ENCODE measurements around the gene LRRC3. TPM values are rescaled to one million over a fixed set of nuclear protein-coding genes. Genes with fewer than 3 reads are reported as not detected.

The LRRC3 gene
- total and polyA plus RNA-seq, 12 donors = 0.67 to 3.2 (median 1.9) TPM

DNA sequence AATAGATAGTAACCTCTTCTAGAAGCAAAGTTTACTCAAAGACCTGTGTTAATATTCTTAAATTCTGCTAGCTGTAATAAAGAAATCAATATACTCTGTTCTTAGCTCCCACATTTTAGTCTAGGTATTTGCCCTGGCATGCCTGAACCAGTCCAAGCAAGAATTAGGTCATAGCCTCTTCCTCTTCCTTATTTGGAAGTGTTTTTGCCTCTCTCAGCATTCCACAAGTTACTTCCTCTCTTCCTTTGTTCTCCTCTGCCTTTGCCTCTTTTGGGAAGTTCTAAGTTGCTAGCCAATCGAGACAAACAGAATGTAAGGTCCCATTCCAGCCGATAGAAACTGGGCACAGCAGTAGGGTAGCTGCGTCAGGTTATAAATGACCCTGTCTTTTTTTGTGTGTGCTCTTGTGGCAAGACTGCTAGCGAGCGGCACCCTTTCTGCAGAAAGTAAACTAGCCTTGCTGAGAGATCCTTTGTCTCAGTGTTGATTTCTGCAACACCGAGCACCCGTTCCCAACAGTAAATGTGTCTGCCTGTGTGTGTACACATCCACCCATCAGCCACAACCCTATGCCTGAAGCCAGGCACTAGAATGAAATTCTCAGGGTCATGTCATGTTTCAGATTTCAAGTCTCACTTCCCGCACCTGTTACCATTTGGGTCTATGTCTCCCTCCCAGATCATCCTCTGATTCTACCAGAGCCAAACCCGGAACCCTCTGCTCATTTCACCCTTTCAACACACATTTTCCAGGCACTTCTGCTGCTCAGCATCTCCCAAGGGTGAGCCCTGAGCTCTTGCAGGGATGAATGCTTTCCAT, 37.5 kb downstream of the LRRC3 start:
- intact Hi-C loops (cut with DNase I) = no loop called here
- Histone ChIP-seq H3K4me3 (no peak overlapping the region), H3K27me3 (no peaks in the 10 kb centered on the region), H3K9me3 (replicated peaks in 1 of 3) (no peaks in the 10 kb centered on the region), H3K4me1 (replicated peaks in 1 of 2) (no peaks in the 10 kb centered on the region), H3K36me3 (replicated peaks in 1 of 2) (no peaks in the 10 kb centered on the region), H3K27ac (no peak overlapping the region)
- DNase-seq = no peak
- WGBS, 4 donors = 77 to 86% (median 82%) methylated on average over 9 of the region's 9 CpGs
- TF ChIP-seq, protein P1, sequence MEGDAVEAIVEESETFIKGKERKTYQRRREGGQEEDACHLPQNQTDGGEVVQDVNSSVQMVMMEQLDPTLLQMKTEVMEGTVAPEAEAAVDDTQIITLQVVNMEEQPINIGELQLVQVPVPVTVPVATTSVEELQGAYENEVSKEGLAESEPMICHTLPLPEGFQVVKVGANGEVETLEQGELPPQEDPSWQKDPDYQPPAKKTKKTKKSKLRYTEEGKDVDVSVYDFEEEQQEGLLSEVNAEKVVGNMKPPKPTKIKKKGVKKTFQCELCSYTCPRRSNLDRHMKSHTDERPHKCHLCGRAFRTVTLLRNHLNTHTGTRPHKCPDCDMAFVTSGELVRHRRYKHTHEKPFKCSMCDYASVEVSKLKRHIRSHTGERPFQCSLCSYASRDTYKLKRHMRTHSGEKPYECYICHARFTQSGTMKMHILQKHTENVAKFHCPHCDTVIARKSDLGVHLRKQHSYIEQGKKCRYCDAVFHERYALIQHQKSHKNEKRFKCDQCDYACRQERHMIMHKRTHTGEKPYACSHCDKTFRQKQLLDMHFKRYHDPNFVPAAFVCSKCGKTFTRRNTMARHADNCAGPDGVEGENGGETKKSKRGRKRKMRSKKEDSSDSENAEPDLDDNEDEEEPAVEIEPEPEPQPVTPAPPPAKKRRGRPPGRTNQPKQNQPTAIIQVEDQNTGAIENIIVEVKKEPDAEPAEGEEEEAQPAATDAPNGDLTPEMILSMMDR (IDR thresholded peaks at IDR 0.05) = no peak
- no peak for TF ChIP-seq POLR2A (IDR thresholded peaks at IDR 0.05)

DNA sequence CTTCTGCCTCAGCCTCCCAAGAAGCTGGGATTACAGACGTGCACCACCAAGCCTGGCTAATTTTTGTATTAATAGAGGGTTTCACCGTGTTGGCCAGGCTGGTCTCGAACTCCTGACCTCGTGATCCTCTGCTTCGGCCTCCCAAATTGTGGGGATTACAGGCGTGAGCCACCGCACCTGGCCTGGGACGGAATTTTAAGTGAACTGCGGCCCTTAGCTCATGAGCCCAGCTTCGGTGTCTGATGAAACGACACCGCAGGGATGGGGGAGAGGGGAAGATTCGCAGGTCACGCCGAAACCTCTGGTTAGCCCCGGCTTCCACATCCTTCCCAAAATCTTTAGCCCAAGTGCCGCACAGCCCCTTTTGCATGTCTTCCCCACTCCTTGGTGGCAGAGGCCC, 39.1 kb downstream of the LRRC3 start:
- intact Hi-C loops (cut with DNase I) = no loop called here
- WGBS, 4 donors = 79 to 92% (median 87%) methylated on average over 15 to 17 of the region's 17 CpGs
- Histone ChIP-seq H3K4me3 (no peak overlapping the region), H3K4me1 (replicated peaks in 1 of 2) (no peaks in the 10 kb centered on the region), H3K36me3 (replicated peaks in 1 of 2) (no peaks in the 10 kb centered on the region), H3K27ac (no peak overlapping the region), H3K9me3 (replicated peaks in 1 of 3) (no peaks in the 10 kb centered on the region), H3K27me3 (peaks cover 7% of the 10 kb centered on the region)
- DNase-seq = no peak
- TF ChIP-seq, protein P1 (IDR thresholded peaks at IDR 0.05) = no peak
- no peak for TF ChIP-seq POLR2A (IDR thresholded peaks at IDR 0.05)

DNA sequence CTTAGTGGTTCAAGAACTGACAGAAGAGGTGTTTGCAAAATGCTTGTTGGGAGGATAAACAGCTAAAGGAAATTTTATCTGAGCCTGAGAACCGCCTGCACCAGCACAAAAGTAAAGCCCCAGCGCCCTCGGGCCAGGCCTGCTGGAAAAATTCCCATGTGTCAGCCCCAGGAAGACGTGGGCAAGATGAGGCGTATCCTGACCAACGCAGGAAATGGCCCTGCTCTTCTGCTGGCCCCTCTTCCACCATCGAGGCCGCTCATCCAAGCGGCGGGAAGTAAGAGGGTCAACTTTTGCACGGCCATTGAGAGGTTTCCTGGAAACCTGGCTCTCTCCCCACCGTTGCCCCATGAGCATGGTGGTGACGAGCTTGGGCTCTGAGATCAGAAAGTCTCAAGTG, 39.6 kb downstream of the LRRC3 start:
- H3K27me3 ChIP-seq = peaks cover 7% of the 10 kb centered on the region
- intact Hi-C loops (cut with DNase I) = no loop called here
- DNase-seq = no peak
- no peak overlapping the region for H3K4me3 ChIP-seq
- WGBS, 4 donors = 78 to 88% (median 81%) methylated on average over 12 to 13 of the region's 13 CpGs
- no peak overlapping the region for H3K27ac ChIP-seq
- no peaks in the 10 kb centered on the region for H3K36me3 ChIP-seq (replicated peaks in 1 of 2)
- H3K4me1 ChIP-seq (replicated peaks in 1 of 2) = no peaks in the 10 kb centered on the region
- TF ChIP-seq, protein P1 (IDR thresholded peaks at IDR 0.05) = no peak
- no peak for TF ChIP-seq POLR2A (IDR thresholded peaks at IDR 0.05)
- no peaks in the 10 kb centered on the region for H3K9me3 ChIP-seq (replicated peaks in 1 of 3)

DNA sequence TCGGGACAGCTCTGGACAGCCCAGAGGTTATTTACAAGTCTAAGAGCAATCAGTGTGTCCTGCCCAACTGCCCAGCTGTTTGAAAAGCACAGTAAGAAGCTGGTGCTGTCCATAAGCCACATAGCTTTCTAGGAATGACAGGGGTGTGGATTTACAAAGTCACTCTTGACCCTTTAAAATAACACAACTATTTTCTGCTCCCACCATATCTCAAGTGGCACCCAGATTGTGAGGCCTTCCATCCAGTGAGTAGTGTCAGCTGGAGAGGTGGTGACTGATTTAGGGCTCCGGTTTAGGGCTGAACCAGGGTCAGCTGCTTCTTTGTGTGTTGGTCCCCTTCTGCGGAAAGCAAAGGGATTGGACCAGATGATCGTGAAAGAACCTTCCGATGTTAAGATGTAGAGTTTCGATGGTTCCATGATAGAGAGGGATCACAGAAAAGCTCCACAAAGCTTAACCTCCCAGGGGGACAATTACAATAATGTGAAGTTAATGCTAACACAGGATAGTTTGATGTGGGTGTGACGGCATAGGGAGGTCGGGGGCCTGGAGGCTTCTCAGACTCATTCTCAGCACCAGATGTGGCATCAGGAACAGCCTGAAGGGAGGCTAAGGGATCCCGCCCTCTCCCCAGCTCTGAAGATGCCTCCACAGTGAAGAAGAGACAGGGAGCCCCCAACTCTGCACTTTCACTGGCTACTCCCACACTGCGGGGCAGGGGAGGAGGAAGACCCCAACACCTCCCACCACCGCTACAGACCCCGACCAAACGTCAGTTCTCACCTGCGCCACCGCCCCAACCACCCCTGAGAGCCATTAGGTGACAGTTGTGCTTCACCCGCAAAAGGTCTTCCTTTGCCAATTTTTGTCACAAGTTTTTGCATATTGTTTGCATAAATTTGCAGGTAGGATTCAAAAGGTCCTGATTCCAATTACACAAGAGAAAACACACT, 40.6 kb downstream of the LRRC3 start:
- peaks cover 7% of the 10 kb centered on the region for H3K27me3 ChIP-seq
- H3K27ac ChIP-seq = no peak overlapping the region
- TF ChIP-seq POLR2A (IDR thresholded peaks at IDR 0.05) = no peak
- TF ChIP-seq, protein P1 (IDR thresholded peaks at IDR 0.05) = no peak

More for the DNA sequence above, 40.6 kb downstream of the LRRC3 start:
- intact Hi-C loops (cut with DNase I) = no loop called here
- H3K4me1 ChIP-seq (replicated peaks in 1 of 2) = no peaks in the 10 kb centered on the region
- 78 to 83% (median 82%) methylated on average over 15 to 16 of the region's 16 CpGs for WGBS, 4 donors
- no peak for DNase-seq
- no peaks in the 10 kb centered on the region for H3K9me3 ChIP-seq (replicated peaks in 1 of 3)
- no peaks in the 10 kb centered on the region for H3K36me3 ChIP-seq (replicated peaks in 1 of 2)
- H3K4me3 ChIP-seq = no peak overlapping the region

Measured in adrenal gland (tissue), 12 donors.